ENCODE data around the gene ZNF846. TPM values are rescaled to one million over a fixed set of nuclear protein-coding genes. Genes with fewer than 3 reads are reported as not detected.

Gene ZNF846
- total and polyA plus RNA-seq, 9 of the 15 experiments (the other 6 are each of a cell fraction or from before 2014, with no cell fraction given): 4.1 to 8.7 (median 7.8) TPM

- peak; percentile 66 for TF ChIP-seq ZNF24 (IDR thresholded peaks at IDR 0.05)
- TF ChIP-seq, protein P1, sequence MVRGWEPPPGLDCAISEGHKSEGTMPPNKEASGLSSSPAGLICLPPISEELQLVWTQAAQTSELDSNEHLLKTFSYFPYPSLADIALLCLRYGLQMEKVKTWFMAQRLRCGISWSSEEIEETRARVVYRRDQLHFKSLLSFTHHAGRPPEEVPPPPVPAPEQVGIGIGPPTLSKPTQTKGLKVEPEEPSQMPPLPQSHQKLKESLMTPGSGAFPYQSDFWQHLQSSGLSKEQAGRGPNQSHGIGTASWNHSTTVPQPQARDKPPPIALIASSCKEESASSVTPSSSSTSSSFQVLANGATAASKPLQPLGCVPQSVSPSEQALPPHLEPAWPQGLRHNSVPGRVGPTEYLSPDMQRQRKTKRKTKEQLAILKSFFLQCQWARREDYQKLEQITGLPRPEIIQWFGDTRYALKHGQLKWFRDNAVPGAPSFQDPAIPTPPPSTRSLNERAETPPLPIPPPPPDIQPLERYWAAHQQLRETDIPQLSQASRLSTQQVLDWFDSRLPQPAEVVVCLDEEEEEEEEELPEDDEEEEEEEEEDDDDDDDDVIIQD (CRISPR knock-in tag; IDR thresholded peaks at IDR 0.05): no peak
- no peak for TF ChIP-seq NELFE (IDR thresholded peaks at IDR 0.05; ENCODE audit: insufficient read depth, insufficient read length)
- TF ChIP-seq, protein P2, sequence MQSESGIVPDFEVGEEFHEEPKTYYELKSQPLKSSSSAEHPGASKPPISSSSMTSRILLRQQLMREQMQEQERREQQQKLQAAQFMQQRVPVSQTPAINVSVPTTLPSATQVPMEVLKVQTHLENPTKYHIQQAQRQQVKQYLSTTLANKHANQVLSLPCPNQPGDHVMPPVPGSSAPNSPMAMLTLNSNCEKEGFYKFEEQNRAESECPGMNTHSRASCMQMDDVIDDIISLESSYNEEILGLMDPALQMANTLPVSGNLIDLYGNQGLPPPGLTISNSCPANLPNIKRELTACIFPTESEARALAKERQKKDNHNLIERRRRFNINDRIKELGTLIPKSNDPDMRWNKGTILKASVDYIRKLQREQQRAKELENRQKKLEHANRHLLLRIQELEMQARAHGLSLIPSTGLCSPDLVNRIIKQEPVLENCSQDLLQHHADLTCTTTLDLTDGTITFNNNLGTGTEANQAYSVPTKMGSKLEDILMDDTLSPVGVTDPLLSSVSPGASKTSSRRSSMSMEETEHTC (IDR thresholded peaks at IDR 0.05): 0 out of 2 replicates have a peak, but pooled peaks have one; percentile 13
- TF ChIP-seq KLF16 (IDR thresholded peaks at IDR 0.05): no peak
- TF ChIP-seq NCOR1 (IDR thresholded peaks at IDR 0.05): no peak
- no peak for TF ChIP-seq PHB2 (IDR thresholded peaks at IDR 0.05; ENCODE audit: low read depth)
- TF ChIP-seq SRF (CRISPR knock-in tag; IDR thresholded peaks at IDR 0.05): peak in 1 of 2 experiments; percentile 72; a peak in 2 of 4 replicates
- TF ChIP-seq SPI1 (IDR thresholded peaks at IDR 0.05; ENCODE audit: borderline replicate concordance, low read depth, low read length): peak; percentile 73
- TF ChIP-seq NCOA1 (IDR thresholded peaks at IDR 0.05; ENCODE audit: low read depth): peak; percentile 97
- peak; percentile 87 for TF ChIP-seq EP400 (IDR thresholded peaks at IDR 0.05)
- peak; percentile 63 for TF ChIP-seq CCNT2 (IDR thresholded peaks at IDR 0.05; ENCODE audit: borderline replicate concordance, extremely low read depth, insufficient read length, low read depth, low read length)
- peak; percentile 86 for TF ChIP-seq RBFOX2 (IDR thresholded peaks at IDR 0.05; ENCODE audit: low read depth, low read length)
- TF ChIP-seq KLF13 (tag; IDR thresholded peaks at IDR 0.05; ENCODE audit: borderline replicate concordance, low read depth): 0 out of 2 replicates have a peak, but pooled peaks have one; percentile 69
- no peak for TF ChIP-seq ARID2 (IDR thresholded peaks at IDR 0.05)
- peak; percentile 78; the same call in 1 of the 2 replicates for TF ChIP-seq CREB3L1 (IDR thresholded peaks at IDR 0.05; ENCODE audit: borderline replicate concordance, low read depth)
- TF ChIP-seq CEBPG (CRISPR knock-in tag; IDR thresholded peaks at IDR 0.05): no peak
- TF ChIP-seq CEBPG (tag; conservative IDR thresholded peaks at IDR 0.05 in 1 of 2, IDR thresholded peaks at IDR 0.05 in 1 of 2): peak in 1 of 2 experiments; percentile 22; a peak in 1 of 4 replicates
- TF ChIP-seq, protein P3, sequence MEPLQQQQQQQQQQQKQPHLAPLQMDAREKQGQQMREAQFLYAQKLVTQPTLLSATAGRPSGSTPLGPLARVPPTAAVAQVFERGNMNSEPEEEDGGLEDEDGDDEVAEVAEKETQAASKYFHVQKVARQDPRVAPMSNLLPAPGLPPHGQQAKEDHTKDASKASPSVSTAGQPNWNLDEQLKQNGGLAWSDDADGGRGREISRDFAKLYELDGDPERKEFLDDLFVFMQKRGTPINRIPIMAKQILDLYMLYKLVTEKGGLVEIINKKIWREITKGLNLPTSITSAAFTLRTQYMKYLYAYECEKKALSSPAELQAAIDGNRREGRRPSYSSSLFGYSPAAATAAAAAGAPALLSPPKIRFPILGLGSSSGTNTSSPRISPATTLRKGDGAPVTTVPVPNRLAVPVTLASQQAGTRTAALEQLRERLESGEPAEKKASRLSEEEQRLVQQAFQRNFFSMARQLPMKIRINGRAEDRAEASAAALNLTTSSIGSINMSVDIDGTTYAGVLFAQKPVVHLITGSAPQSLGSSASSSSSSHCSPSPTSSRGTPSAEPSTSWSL (CRISPR knock-in tag; IDR thresholded peaks at IDR 0.05; ENCODE audit: borderline replicate concordance): no peak; the same call in 1 of the 2 replicates
- TF ChIP-seq HDAC1 (IDR thresholded peaks at IDR 0.05): peak in 1 of 2 experiments; percentile 62; a peak in 1 of 4 replicates
- TF ChIP-seq ZBTB7A (IDR thresholded peaks at IDR 0.05; ENCODE audit: borderline replicate concordance, control insufficient read depth, low read depth, low read length): peak; percentile 99
These were observed at the start of gene ZNF846 (continued) for GRCh38 chr19:9768175-9769112.

Measured in K562 (cell line).